Spleen (tissue), 11 donors: ENCODE results near the gene ERLIN1. TPM values are rescaled to one million over a fixed set of nuclear protein-coding genes. Genes with fewer than 3 reads are reported as not detected.

ENCODE experiments used
- DNase-seq: peaks from one replicate; pipeline ENCODE4 v3.0.0-alpha.2; 2020
- H3K27ac ChIP-seq, 8 donors: fragments of 200-600 bp; sonication (generic) in 7 of 8; 1 replicate in 4 of 8; 2 replicates in 4 of 8; pipeline versions ENCODE4 v1.5.0 to v1.8.0; 2016 to 2021; ENCODE audit warnings: inconsistent platforms in 4 of 8, mild to moderate bottlenecking in 4 of 8, moderate library complexity in 1 of 8
- H3K27me3 ChIP-seq, 7 donors: fragments of 200-600 bp; sonication (generic) in 6 of 7; replicated peaks in 1 of 7; 1 replicate in 4 of 7; 2 replicates in 3 of 7; pipeline versions ENCODE4 v1.5.0 to v1.8.0; 2016 to 2021; ENCODE audit warnings: inconsistent platforms in 3 of 7, mild to moderate bottlenecking in 1 of 7
- H3K36me3 ChIP-seq, 6 donors: fragments of 200-600 bp; sonication (generic) in 5 of 6; 1 replicate in 4 of 6; 2 replicates in 2 of 6; pipeline versions ENCODE4 v1.5.0 to v1.8.0; 2016 to 2021; ENCODE audit warnings: inconsistent platforms in 2 of 6
- H3K4me1 ChIP-seq, 6 donors: fragments of 200-600 bp; sonication (generic) in 5 of 6; 1 replicate in 3 of 6; 2 replicates in 3 of 6; pipeline versions ENCODE4 v1.5.0 to v1.8.0; 2016 to 2021; ENCODE audit warnings: inconsistent platforms in 3 of 6
- H3K4me3 ChIP-seq, 8 donors: fragments of 200-600 bp; sonication (generic) in 7 of 8; 1 replicate in 4 of 8; 2 replicates in 4 of 8; pipeline versions ENCODE4 v1.5.0 to v1.8.0; 2016 to 2021; ENCODE audit warnings: inconsistent platforms in 4 of 8, mild to moderate bottlenecking in 4 of 8, moderate library complexity in 2 of 8
- H3K9me3 ChIP-seq, 8 donors: fragments of 200-600 bp; sonication (generic) in 7 of 8; 1 replicate in 4 of 8; 2 replicates in 4 of 8; pipeline versions ENCODE4 v1.5.0 to v1.8.0; 2016 to 2021; ENCODE audit warnings: inconsistent platforms in 4 of 8
- POLR2A ChIP-seq, 3 donors: fragments of 450-650 bp; IDR thresholded peaks; one replicate each; pipeline ENCODE4 v1.5.1; 2017; ENCODE audit warnings: antibody characterized with exemption in 3 of 3, mild to moderate bottlenecking in 1 of 3
- POLR2AphosphoS5 ChIP-seq, 3 donors: sonication (generic); formaldehyde crosslinking; IDR thresholded peaks; one replicate each; pipeline ENCODE4 v1.5.1; 2017; ENCODE audit warnings: antibody characterized with exemption in 3 of 3
- WGBS, 5 donors: extraction: QIAGEN DNeasy Blood & Tissue Kit in 3 of 5; methylation state at CpG; one replicate each; pipeline versions ENCODE4 v1.1.5 to v1.1.7; 2013 to 2018; 5-methylcytosine and 5-hydroxymethylcytosine counted together
- intact Hi-C: fragments of 100-400 bp; cut with DNase I; formaldehyde crosslinking; loops from one replicate; pipeline ENCODE4 v1.15.0; 2023; ENCODE audit warnings: low total_unique reads
- polyA plus RNA-seq, 3 donors: library from polyadenylated mRNA; stranded (reverse); fragments of 200-250 nt; gene quantifications; one replicate each; pipeline ENCODE4 v1.2.1, GENCODE V29; 2013
- total RNA-seq, 7 donors: library from RNA; depleted of rRNA in 3 of 7; stranded (reverse); fragments of >200 nt in 3 of 7; fragmentation: NEBNext Ultra II Directional in 4 of 7; extraction: Animal tissue kit (Norgen Biotek cat#: 25700) in 4 of 7; gene quantifications; one replicate each; pipeline versions ENCODE4 v1.1.0 to v1.2.1, GENCODE V29; 2016 to 2021
- TF ChIP-seq, protein P1 (sequence below), 11 experiments: fragments of 200-600 bp in 7 of 11; fragments of 450-650 bp in 4 of 11; sonication (generic) in 4 of 11; IDR thresholded peaks in 8 of 11; conservative IDR thresholded peaks in 3 of 11; 1 replicate in 7 of 11; 2 replicates in 4 of 11; pipeline versions ENCODE4 v1.4.0 to v1.8.0; 2016 to 2021; ENCODE audit warnings: antibody characterized with exemption in 11 of 11, inconsistent platforms in 4 of 11, mild to moderate bottlenecking in 1 of 11
- donor health status: healthy with polysubstance abuse.
- donor health status: DM: no; HTN: no; CAD: no; lungs with moderate emphysema.
- donor health status: DM: no; HTN: no; CAD: no.
- donor health status: Bipolar disorder and iron deficiency.
- donor health status: healthy.
- donor health status: DM: no; HTN: no; CAD: no.
- donor health status: DM: yes; HTN: yes; CAD: no.

Gene ERLIN1
- total and polyA plus RNA-seq, 10 donors, result 2.6 to 29.6 (median 18.0) TPM

DNA sequence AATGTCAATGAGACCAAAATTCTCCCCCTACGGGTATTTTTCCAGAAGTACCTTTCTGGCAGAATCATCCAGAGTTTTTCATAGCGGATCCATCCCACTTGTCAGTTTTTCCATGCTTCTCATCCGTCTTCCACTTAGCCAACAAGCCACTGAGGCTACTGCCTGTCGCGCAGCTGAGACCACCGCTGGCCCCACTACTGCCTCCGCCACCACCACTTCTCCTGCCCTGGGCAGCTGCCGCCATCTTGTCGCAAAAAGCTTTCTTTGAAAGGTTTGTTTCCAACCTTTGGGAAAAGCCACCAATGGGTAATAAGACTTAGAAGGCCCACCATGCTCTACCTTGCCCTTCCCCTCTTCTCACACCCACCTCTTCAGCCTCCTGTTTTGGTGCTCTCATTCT, 42.1 kb downstream of the ERLIN1 start:
- H3K9me3 ChIP-seq, result no peaks in the 10 kb centered on the region
- peaks cover 0 to 5% (median 0%) of the 10 kb centered on the region in 7 donors for H3K27me3 ChIP-seq
- WGBS, 5 donors, result 95 to 98% (median 97%) methylated on average over 9 of the region's 9 CpGs
- TF ChIP-seq, protein P1, sequence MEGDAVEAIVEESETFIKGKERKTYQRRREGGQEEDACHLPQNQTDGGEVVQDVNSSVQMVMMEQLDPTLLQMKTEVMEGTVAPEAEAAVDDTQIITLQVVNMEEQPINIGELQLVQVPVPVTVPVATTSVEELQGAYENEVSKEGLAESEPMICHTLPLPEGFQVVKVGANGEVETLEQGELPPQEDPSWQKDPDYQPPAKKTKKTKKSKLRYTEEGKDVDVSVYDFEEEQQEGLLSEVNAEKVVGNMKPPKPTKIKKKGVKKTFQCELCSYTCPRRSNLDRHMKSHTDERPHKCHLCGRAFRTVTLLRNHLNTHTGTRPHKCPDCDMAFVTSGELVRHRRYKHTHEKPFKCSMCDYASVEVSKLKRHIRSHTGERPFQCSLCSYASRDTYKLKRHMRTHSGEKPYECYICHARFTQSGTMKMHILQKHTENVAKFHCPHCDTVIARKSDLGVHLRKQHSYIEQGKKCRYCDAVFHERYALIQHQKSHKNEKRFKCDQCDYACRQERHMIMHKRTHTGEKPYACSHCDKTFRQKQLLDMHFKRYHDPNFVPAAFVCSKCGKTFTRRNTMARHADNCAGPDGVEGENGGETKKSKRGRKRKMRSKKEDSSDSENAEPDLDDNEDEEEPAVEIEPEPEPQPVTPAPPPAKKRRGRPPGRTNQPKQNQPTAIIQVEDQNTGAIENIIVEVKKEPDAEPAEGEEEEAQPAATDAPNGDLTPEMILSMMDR (IDR thresholded peaks at IDR 0.05 in 8 of 11, conservative IDR thresholded peaks at IDR 0.05 in 3 of 11), result no peak
- TF ChIP-seq POLR2A (IDR thresholded peaks at IDR 0.05), result no peak
- no peak for TF ChIP-seq POLR2AphosphoS5 (IDR thresholded peaks at IDR 0.05)
- H3K4me3 ChIP-seq, result no peak overlapping the region
- intact Hi-C loops, result no loop called here
- H3K36me3 ChIP-seq, result no peaks in the 10 kb centered on the region
- DNase-seq, result no peak
- peaks cover 0 to 4% (median 0%) of the 10 kb centered on the region in 6 donors for H3K4me1 ChIP-seq
- no peak overlapping the region for H3K27ac ChIP-seq

DNA sequence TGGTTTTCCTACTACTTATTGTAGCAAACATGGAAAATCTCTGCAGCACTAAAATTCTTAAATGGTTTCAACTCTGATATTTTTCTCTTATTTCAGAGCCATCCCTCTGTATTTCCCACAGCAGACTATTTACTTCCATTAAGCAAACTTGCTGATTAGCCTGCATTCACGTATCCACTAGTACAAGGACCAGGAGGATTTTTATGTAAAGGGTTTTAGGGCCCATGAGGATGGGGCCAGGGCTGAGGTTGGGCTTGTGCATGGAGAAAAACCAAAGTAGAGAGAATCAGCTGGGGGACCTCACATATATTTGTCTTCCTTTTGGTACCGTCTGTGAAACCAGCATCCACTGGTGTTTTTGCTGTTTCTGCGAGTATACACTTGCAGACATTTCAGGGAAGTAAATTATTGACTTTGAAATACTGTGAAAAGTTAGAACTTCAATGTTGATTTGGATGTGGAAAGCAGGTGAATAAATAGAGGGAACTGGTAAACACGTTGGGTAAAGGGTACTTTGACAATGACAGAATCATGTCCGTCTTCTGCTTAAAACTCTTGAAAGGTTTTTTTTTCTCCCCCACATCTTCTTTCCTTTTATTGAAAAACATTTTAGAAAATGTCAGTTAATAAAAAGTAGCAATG, 44.3 kb downstream of the ERLIN1 start:
- H3K36me3 ChIP-seq, result no peaks in the 10 kb centered on the region

DNA sequence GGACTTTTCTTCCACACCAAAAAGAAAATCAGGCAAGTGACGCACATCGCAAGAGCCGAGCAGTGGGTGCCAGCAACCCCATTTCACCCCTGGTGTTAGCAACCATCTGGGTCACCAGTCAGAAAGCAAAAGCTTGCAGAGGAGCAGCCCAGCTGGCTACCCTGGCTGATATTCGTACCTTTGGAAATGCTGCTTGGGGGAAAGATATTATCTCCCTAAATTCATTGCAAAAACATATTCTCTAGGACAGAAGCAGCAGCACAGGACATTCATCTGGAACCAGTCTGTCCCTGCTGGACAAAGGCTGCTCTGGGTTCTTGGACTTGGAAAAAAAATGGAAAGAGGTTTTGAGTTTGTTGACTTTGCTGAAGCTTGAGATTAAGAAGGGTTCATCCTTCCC, 45.8 kb downstream of the ERLIN1 start:
- DNase-seq, result no peak
- TF ChIP-seq, protein P1 (IDR thresholded peaks at IDR 0.05 in 8 of 11, conservative IDR thresholded peaks at IDR 0.05 in 3 of 11), result no peak
- TF ChIP-seq POLR2AphosphoS5 (IDR thresholded peaks at IDR 0.05) (no peak), POLR2A (IDR thresholded peaks at IDR 0.05) (no peak)

More for the DNA sequence above, 44.3 kb downstream of the ERLIN1 start:
- peaks cover 0 to 5% (median 0%) of the 10 kb centered on the region in 7 donors for H3K27me3 ChIP-seq
- H3K4me1 ChIP-seq, result no peaks in the 10 kb centered on the region
- no peak overlapping the region for H3K4me3 ChIP-seq
- H3K9me3 ChIP-seq, result no peaks in the 10 kb centered on the region
- no peak for DNase-seq
- WGBS, 5 donors, result 83 to 92% (median 87%) methylated on average over 5 of the region's 5 CpGs
- intact Hi-C loops, result no loop called here
- H3K27ac ChIP-seq, result no peak overlapping the region
- TF ChIP-seq POLR2A (IDR thresholded peaks at IDR 0.05) (no peak), POLR2AphosphoS5 (IDR thresholded peaks at IDR 0.05) (no peak)
- TF ChIP-seq, protein P1 (IDR thresholded peaks at IDR 0.05 in 8 of 11, conservative IDR thresholded peaks at IDR 0.05 in 3 of 11), result no peak

DNA sequence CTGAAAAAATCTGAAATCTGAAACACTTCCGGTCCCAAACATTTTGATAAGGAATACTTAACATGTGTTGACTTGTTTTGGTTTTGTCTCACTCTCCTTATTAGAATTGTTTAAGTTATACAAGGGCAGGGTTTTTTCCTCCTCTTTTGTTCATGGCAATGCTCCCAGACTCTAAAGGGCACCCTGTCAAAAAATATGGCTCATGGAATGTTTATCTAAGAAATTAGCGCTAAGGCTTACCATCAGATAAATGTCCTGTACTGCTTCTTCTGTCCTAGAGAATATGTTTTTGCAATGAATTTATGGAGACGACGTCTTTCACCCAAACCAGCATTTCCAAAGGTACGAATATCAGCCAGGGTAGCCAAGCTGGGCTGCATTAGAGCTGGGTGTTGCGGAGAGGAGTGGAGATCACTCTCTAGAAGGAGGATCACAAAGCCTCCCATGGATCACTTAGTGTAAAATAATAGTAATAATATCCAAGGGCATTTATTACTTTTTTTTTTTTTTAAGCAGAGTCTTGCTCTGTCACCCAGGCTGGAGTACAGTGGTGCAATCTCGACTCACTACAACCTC, 46.8 kb downstream of the ERLIN1 start:
- peaks cover 0 to 5% (median 0%) of the 10 kb centered on the region in 7 donors for H3K27me3 ChIP-seq
- no peak overlapping the region for H3K27ac ChIP-seq
- DNase-seq, result no peak
- TF ChIP-seq POLR2A (IDR thresholded peaks at IDR 0.05), result no peak
- TF ChIP-seq POLR2AphosphoS5 (IDR thresholded peaks at IDR 0.05), result no peak
- TF ChIP-seq, protein P1 (IDR thresholded peaks at IDR 0.05 in 8 of 11, conservative IDR thresholded peaks at IDR 0.05 in 3 of 11), result no peak
- no peaks in the 10 kb centered on the region for H3K36me3 ChIP-seq
- H3K4me1 ChIP-seq, result no peaks in the 10 kb centered on the region
- H3K9me3 ChIP-seq, result peaks cover 0 to 17% (median 12%) of the 10 kb centered on the region in 8 donors
- 88 to 90% (median 89%) methylated on average over 7 of the region's 7 CpGs for WGBS, 5 donors
- intact Hi-C loops, result no loop called here
- H3K4me3 ChIP-seq, result no peak overlapping the region

More for the DNA sequence above, 45.8 kb downstream of the ERLIN1 start:
- 90 to 98% (median 93%) methylated on average over 4 of the region's 4 CpGs for WGBS, 5 donors
- H3K27ac ChIP-seq, result no peak overlapping the region
- intact Hi-C loops, result no loop called here
- no peaks in the 10 kb centered on the region for H3K4me1 ChIP-seq
- no peak overlapping the region for H3K4me3 ChIP-seq
- no peaks in the 10 kb centered on the region for H3K36me3 ChIP-seq
- peaks cover 0 to 6% (median 2%) of the 10 kb centered on the region in 8 donors for H3K9me3 ChIP-seq
- H3K27me3 ChIP-seq, result peaks cover 0 to 5% (median 0%) of the 10 kb centered on the region in 7 donors
